WTC11 (cell line): Measurements from ENCODE around the gene CHN1. TPM values are rescaled to one million over a fixed set of nuclear protein-coding genes. Genes with fewer than 3 reads are reported as not detected.
A peak's percentile ranks its signal among the peaks of the same experiment; 100 is the strongest.

Experiments used
- ATAC-seq: fragments of 200-7000 bp; cut with Tn5 transposase; 2 replicates; pipeline ENCODE4 v1.10.0; 2021; ENCODE audit warnings: mild to moderate bottlenecking, moderate library complexity
- CTCF ChIA-PET: fragments of 300-600 bp; sonication (Branson Sonifier 250); formaldehyde crosslinking; loops from one replicate; lab custom pipeline; 2021; ENCODE audit warnings: antibody characterized with exemption; lab: Charles Lee
- POLR2A ChIA-PET: fragments of 350-600 bp; sonication (Branson Sonifier 250); formaldehyde crosslinking; loops from one replicate; lab custom pipeline; 2021; ENCODE audit warnings: antibody characterized with exemption; lab: Charles Lee
- DNase-seq: peaks from one replicate; pipeline ENCODE4 v3.0.0; 2021; ENCODE audit warnings: low spot score
- H3K27ac Mint-ChIP-seq: 2 replicates; pipeline ENCODE4 v1.8.0; 2021; ENCODE audit warnings: mixed read lengths
- H3K27me3 Mint-ChIP-seq: 2 replicates; pipeline ENCODE4 v1.8.0; 2021; ENCODE audit warnings: low read depth, mild to moderate bottlenecking, moderate library complexity, mixed read lengths
- H3K36me3 Mint-ChIP-seq: 2 replicates; pipeline ENCODE4 v1.8.0; 2021; ENCODE audit warnings: mixed read lengths
- H3K4me1 Mint-ChIP-seq: 2 replicates; pipeline ENCODE4 v1.8.0; 2022; ENCODE audit warnings: mixed read lengths
- H3K4me3 Mint-ChIP-seq: 2 replicates; pipeline ENCODE4 v1.8.0; 2021; ENCODE audit warnings: mild to moderate bottlenecking, moderate library complexity, mixed read lengths
- H3K9me3 Mint-ChIP-seq: 2 replicates; pipeline ENCODE4 v1.8.0; 2021; ENCODE audit warnings: mixed read lengths
- AR ChIP-seq: fragments of 250-450 bp; sonication (Bioruptor Pico); IDR thresholded peaks from 2 replicates; pipeline ENCODE4 v1.9.0; 2021; ENCODE audit warnings: mild to moderate bottlenecking
- ATF6 ChIP-seq: sonication (generic); formaldehyde crosslinking; IDR thresholded peaks from 2 replicates; pipeline ENCODE4 v1.8.1; 2023; ENCODE audit warnings: mild to moderate bottlenecking, missing genetic modification reagents
- CTCF ChIP-seq: fragments of 200-600 bp; IDR thresholded peaks from 2 replicates; pipeline ENCODE4 v1.8.0; 2022; ENCODE audit warnings: antibody characterized with exemption
- E2F4 ChIP-seq: sonication (generic); formaldehyde crosslinking; IDR thresholded peaks from 2 replicates; pipeline ENCODE4 v1.8.1; 2022; ENCODE audit warnings: low read depth, mild to moderate bottlenecking, moderate library complexity, missing genetic modification reagents, borderline replicate concordance
- E2F5 ChIP-seq: sonication (generic); formaldehyde crosslinking; IDR thresholded peaks from 2 replicates; pipeline ENCODE4 v1.8.1; 2022; ENCODE audit warnings: mild to moderate bottlenecking, moderate library complexity, missing genetic modification reagents
- ESRRA ChIP-seq: sonication (generic); formaldehyde crosslinking; IDR thresholded peaks from 2 replicates; pipeline ENCODE4 v1.8.1; 2022; ENCODE audit warnings: mild to moderate bottlenecking, missing genetic modification reagents, borderline replicate concordance
- ETV6 ChIP-seq: sonication (generic); formaldehyde crosslinking; IDR thresholded peaks from 2 replicates; pipeline ENCODE4 v1.8.1; 2022; ENCODE audit warnings: mild to moderate bottlenecking, missing genetic modification reagents
- FOXJ3 ChIP-seq: sonication (generic); formaldehyde crosslinking; IDR thresholded peaks from 2 replicates; pipeline ENCODE4 v1.9.0; 2021; ENCODE audit warnings: missing genetic modification reagents, mild to moderate bottlenecking, borderline replicate concordance
- FOXK1 ChIP-seq: sonication (generic); formaldehyde crosslinking; IDR thresholded peaks from 2 replicates; pipeline ENCODE4 v1.8.0; 2022; ENCODE audit warnings: mild to moderate bottlenecking, moderate library complexity, missing genetic modification reagents
- GRHL2 ChIP-seq: fragments of 250-450 bp; sonication (Bioruptor Pico); IDR thresholded peaks from 2 replicates; pipeline ENCODE4 v1.8.0; 2022; ENCODE audit warnings: mild to moderate bottlenecking, moderate library complexity; ENCODE audit not compliant: insufficient replicate concordance, severe bottlenecking
- GTF2I ChIP-seq: fragments of 250-450 bp; sonication (Bioruptor Pico); conservative IDR thresholded peaks from 2 replicates; pipeline ENCODE4 v1.4.0; 2021; ENCODE audit warnings: mild to moderate bottlenecking
- HMGXB4 ChIP-seq: sonication (generic); formaldehyde crosslinking; IDR thresholded peaks from 2 replicates; pipeline ENCODE4 v1.8.1; 2023; ENCODE audit warnings: mild to moderate bottlenecking, moderate library complexity, missing genetic modification reagents
- MAX ChIP-seq: sonication (generic); formaldehyde crosslinking; IDR thresholded peaks from 2 replicates; pipeline ENCODE4 v1.8.0; 2022; ENCODE audit warnings: mild to moderate bottlenecking, missing genetic modification reagents
- MYBL2 ChIP-seq: sonication (generic); formaldehyde crosslinking; IDR thresholded peaks from 2 replicates; pipeline ENCODE4 v1.8.1; 2023; ENCODE audit warnings: mild to moderate bottlenecking, moderate library complexity, missing genetic modification reagents
- NFE2L1 ChIP-seq: sonication (generic); formaldehyde crosslinking; IDR thresholded peaks from 2 replicates; pipeline ENCODE4 v1.8.1; 2023; ENCODE audit warnings: missing genetic modification reagents
- RELA ChIP-seq: sonication (generic); formaldehyde crosslinking; IDR thresholded peaks from 2 replicates; pipeline ENCODE4 v1.8.1; 2022; ENCODE audit warnings: missing genetic modification reagents, mild to moderate bottlenecking, borderline replicate concordance
- TEAD1 ChIP-seq: sonication (generic); formaldehyde crosslinking; IDR thresholded peaks from 2 replicates; pipeline ENCODE4 v1.8.0; 2022; ENCODE audit warnings: mild to moderate bottlenecking, missing genetic modification reagents
- USF1 ChIP-seq: sonication (generic); formaldehyde crosslinking; IDR thresholded peaks from 2 replicates; pipeline ENCODE4 v1.8.0; 2022; ENCODE audit warnings: mild to moderate bottlenecking, missing genetic modification reagents
- total RNA-seq: library from RNA; stranded (reverse); gene quantifications from 3 replicates; pipeline ENCODE4 v1.2.3, GENCODE V29; 2021

Gene CHN1
- total RNA-seq, 1 experiment from 2014 or later, result 30.0 TPM

GRCh38 chr2:174776223-174776622, 229.0 kb downstream of the CHN1 start:
- H3K4me1 Mint-ChIP-seq, result peaks cover 94% of the 10 kb centered on the region
- no peaks in the 10 kb centered on the region for H3K9me3 Mint-ChIP-seq
- DNase-seq (peak; percentile 81), ATAC-seq (peak; percentile 38)
- no peaks in the 10 kb centered on the region for H3K36me3 Mint-ChIP-seq
- H3K4me3 Mint-ChIP-seq, result no peak overlapping the region
- CTCF ChIA-PET, result interaction anchor here (0.6 to 3.8 kb wide), 31 partner anchors 8 to 255 kb away, joined by 3 to 45 read pairs (median 5); partner anchors contain the start of genes CHN1 and CHRNA1
- POLR2A ChIA-PET, result interaction anchor here (0.5 to 1.3 kb wide), 3 partner anchors 11 to 212 kb away, joined by 3 to 4 read pairs (median 3); no protein-coding TSS in a partner anchor
- H3K27me3 Mint-ChIP-seq, result no peaks in the 10 kb centered on the region; the same call in 1 of the 2 replicates
- TF ChIP-seq CTCF, result peak; percentile 92
- no peak for TF ChIP-seq MYBL2
- no peak overlapping the region for H3K27ac Mint-ChIP-seq

- POLR2A ChIA-PET, result interaction anchor here (0.5 to 1.3 kb wide), 3 partner anchors 11 to 212 kb away, joined by 3 to 4 read pairs (median 3); no protein-coding TSS in a partner anchor
- Mint-ChIP-seq H3K4me3 (no peak overlapping the region), H3K27ac (no peak overlapping the region)
- ATAC-seq, result no peak
- no peak for TF ChIP-seq ATF6
- no peak for TF ChIP-seq ETV6
- TF ChIP-seq, all 79 proteins: peak for 0
- Mint-ChIP-seq H3K9me3 (no peaks in the 10 kb centered on the region), H3K27me3 (no peaks in the 10 kb centered on the region; the same call in 1 of the 2 replicates), H3K4me1 (peaks cover 92% of the 10 kb centered on the region), H3K36me3 (no peaks in the 10 kb centered on the region)
- no peak for DNase-seq
- CTCF ChIA-PET, result interaction anchor here (0.5 to 3.8 kb wide), 34 partner anchors 9 to 256 kb away, joined by 3 to 45 read pairs (median 4); partner anchors contain the start of genes CHN1 and CHRNA1
These were observed 229.6 kb downstream of the CHN1 start for GRCh38 chr2:174775571-174775980.

GRCh38 chr2:174774886-174775285, 230.3 kb downstream of the CHN1 start:
- Mint-ChIP-seq H3K27me3 (no peaks in the 10 kb centered on the region; the same call in 1 of the 2 replicates), H3K9me3 (no peaks in the 10 kb centered on the region), H3K27ac (peak overlapping the region; percentile 75; the same call in 1 of the 2 replicates), H3K36me3 (no peaks in the 10 kb centered on the region), H3K4me3 (no peak overlapping the region), H3K4me1 (peaks cover 88% of the 10 kb centered on the region)
- ATAC-seq, result no peak
- ChIA-PET CTCF (interaction anchor here (0.9 to 3.8 kb wide), 13 partner anchors 9 to 257 kb away, joined by 3 to 45 read pairs (median 7); partner anchors contain the start of gene CHRNA1), POLR2A (no interaction called here)
- DNase-seq, result no peak
- TF ChIP-seq E2F4 (CRISPR knock-in tag) (no peak), GTF2I (no peak), RELA (CRISPR knock-in tag) (no peak), E2F5 (CRISPR knock-in tag) (no peak), HMGXB4 (CRISPR knock-in tag) (no peak), MAX (no peak), NFE2L1 (CRISPR knock-in tag) (no peak), TEAD1 (CRISPR knock-in tag) (no peak), GRHL2 (CRISPR knock-in tag) (no peak), MYBL2 (no peak), FOXJ3 (CRISPR knock-in tag) (no peak), AR (no peak), USF1 (CRISPR knock-in tag) (no peak), FOXK1 (CRISPR knock-in tag) (no peak), ESRRA (CRISPR knock-in tag) (no peak)
